Retinal pigment epithelial cell (primary cell): ENCODE data around the gene VAMP3.

Source experiments
- DNase-seq: peaks from one replicate; pipeline ENCODE4 v3.0.0-alpha.2; 2010; ENCODE audit warnings: low read depth
- H3K4me3 ChIP-seq: 2 replicates; pipeline ENCODE4 v1.5.1; 2011; ENCODE audit warnings: mild to moderate bottlenecking, low read length, control low read depth, moderate library complexity
- CTCF ChIP-seq: conservative IDR thresholded peaks from 2 replicates; pipeline ENCODE4 v1.5.1; 2011; ENCODE audit warnings: low read depth, low read length, control low read depth, inconsistent platforms

The VAMP3 gene

GRCh38 chr1:7778133-7778628 lies 7.1 kb downstream of the VAMP3 start:
- no peak for DNase-seq
- TF ChIP-seq CTCF = no peak
- H3K4me3 ChIP-seq = no peak overlapping the region

- H3K4me3 ChIP-seq = no peak overlapping the region
- no peak for TF ChIP-seq CTCF
- no peak for DNase-seq
These were observed 9.9 kb downstream of the VAMP3 start for GRCh38 chr1:7780976-7781375.

GRCh38 chr1:7781501-7781900 lies 10.4 kb downstream of the VAMP3 start:
- H3K4me3 ChIP-seq = no peak overlapping the region
- DNase-seq = no peak
- TF ChIP-seq CTCF = no peak

GRCh38 chr1:7781923-7782495 lies 10.9 kb downstream of the VAMP3 start:
- H3K4me3 ChIP-seq = no peak overlapping the region
- no peak for TF ChIP-seq CTCF
- DNase-seq = no peak

- DNase-seq = peak; percentile 20
- peak overlapping the region; percentile 56 for H3K4me3 ChIP-seq
- no peak for TF ChIP-seq CTCF
These were observed 12.1 kb downstream of the VAMP3 start for GRCh38 chr1:7783178-7783711.

DNA sequence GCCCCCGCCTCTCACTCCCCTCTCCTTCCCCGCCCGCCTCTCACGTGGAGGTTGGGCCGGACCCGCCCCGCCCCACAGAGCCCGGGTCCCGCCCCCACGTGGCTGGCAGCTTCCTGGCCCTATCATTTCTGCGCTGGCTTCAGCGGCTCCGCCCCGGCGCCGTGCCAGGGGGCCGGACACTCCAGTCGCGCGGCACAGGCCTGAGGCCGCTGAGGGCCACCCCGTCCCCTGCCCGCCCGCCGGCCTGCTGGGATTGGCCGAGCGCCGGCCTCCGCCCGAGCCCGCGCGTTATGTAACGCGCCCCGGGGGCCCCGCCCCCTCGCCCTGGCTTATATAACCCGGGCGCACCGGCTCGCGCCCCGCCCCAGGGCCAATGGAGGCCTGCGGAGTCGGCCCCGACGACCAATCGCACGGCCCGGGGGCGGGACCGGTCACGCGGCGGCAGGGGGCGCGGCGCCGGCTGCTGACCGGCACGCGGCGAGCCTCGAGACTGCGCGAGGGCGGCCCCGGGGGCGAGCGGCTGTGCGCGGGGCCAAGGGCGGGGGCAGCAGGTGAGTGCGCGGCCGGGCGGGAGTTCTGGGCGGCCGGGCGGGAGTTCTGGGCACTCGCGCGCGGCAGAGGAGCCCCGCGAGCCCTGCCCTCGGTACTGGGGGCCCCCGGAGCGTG lies 12.9 kb downstream of the VAMP3 start, which contains the start of gene PER3:
Gene PER3 (plus strand): TSS at position 466 of the 666 bp plus-strand sequence. CDS start 587 bp downstream, outside the sequence.
- no peak for TF ChIP-seq CTCF
- DNase-seq = peak; percentile 87
- H3K4me3 ChIP-seq = peak within 1 kb of the TSS; percentile 56
